ENCODE measurements around the gene SCG5. TPM values are rescaled to one million over a fixed set of nuclear protein-coding genes. Genes with fewer than 3 reads are reported as not detected.

Gene SCG5
- polyA plus RNA-seq, 1 of the 3 experiments (the other 2 are of a cell fraction) = 11.0 TPM

GRCh38 chr15:32730677-32731654 lies 89.5 kb downstream of the SCG5 start:
- Histone ChIP-seq H3K27ac (ENCODE audit: low read depth in 2 of 2, low read length in 1 of 2) (peak overlapping the region in 1 of 2 experiments; percentile 18; a peak in 1 of 4 replicates), H3K4me2 (no peak overlapping the region)

More at GRCh38 chr15:32730677-32731654, 89.5 kb downstream of the SCG5 start:
- peaks cover 9 to 79% of the 10 kb centered on the region in 2 experiments for H3K36me3 ChIP-seq (replicated peaks in 1 of 2; ENCODE audit: control insufficient read depth in 1 of 2, insufficient read depth in 2 of 2, low read length in 1 of 2)
- 85% methylated on average over 25 of the region's 27 CpGs for WGBS (ENCODE audit: low lambda C conversion rate)
- TF ChIP-seq TAF1 (IDR thresholded peaks at IDR 0.05; ENCODE audit: borderline replicate concordance, low read depth, low read length) (no peak), IRF3 (IDR thresholded peaks at IDR 0.05; ENCODE audit: low read depth, low read length) (no peak), PBX3 (IDR thresholded peaks at IDR 0.05) (no peak), POLR2AphosphoS5 (IDR thresholded peaks at IDR 0.05; ENCODE audit: low read depth, low read length) (no peak), SMC3 (IDR thresholded peaks at IDR 0.05; ENCODE audit: low read depth, low read length) (no peak), RFX5 (IDR thresholded peaks at IDR 0.05; ENCODE audit: low read length) (no peak), FOXM1 (IDR thresholded peaks at IDR 0.05; ENCODE audit: low read depth) (no peak), USF2 (IDR thresholded peaks at IDR 0.05; ENCODE audit: borderline replicate concordance, low read depth, low read length) (no peak), MEF2A (IDR thresholded peaks at IDR 0.05; ENCODE audit: borderline replicate concordance, low read depth) (no peak), YY1 (IDR thresholded peaks at IDR 0.05; ENCODE audit: low read depth) (no peak), ELF1 (IDR thresholded peaks at IDR 0.05) (no peak), RAD21 (IDR thresholded peaks at IDR 0.05; ENCODE audit: low read length) (no peak), TEAD4 (IDR thresholded peaks at IDR 0.05; ENCODE audit: borderline replicate concordance, insufficient read depth) (no peak), CTCF (IDR thresholded peaks at IDR 0.05) (no peak), NRF1 (IDR thresholded peaks at IDR 0.05; ENCODE audit: low read depth, low read length) (no peak), NFIC (IDR thresholded peaks at IDR 0.05; ENCODE audit: borderline replicate concordance) (no peak), CHD2 (IDR thresholded peaks at IDR 0.05; ENCODE audit: low read length, partially characterized antibody) (no peak), TCF12 (IDR thresholded peaks at IDR 0.05) (no peak), EP300 (IDR thresholded peaks at IDR 0.05; ENCODE audit: borderline replicate concordance in 1 of 2, low read depth in 1 of 2, low read length in 1 of 2) (no peak)
- TF ChIP-seq, protein P1, sequence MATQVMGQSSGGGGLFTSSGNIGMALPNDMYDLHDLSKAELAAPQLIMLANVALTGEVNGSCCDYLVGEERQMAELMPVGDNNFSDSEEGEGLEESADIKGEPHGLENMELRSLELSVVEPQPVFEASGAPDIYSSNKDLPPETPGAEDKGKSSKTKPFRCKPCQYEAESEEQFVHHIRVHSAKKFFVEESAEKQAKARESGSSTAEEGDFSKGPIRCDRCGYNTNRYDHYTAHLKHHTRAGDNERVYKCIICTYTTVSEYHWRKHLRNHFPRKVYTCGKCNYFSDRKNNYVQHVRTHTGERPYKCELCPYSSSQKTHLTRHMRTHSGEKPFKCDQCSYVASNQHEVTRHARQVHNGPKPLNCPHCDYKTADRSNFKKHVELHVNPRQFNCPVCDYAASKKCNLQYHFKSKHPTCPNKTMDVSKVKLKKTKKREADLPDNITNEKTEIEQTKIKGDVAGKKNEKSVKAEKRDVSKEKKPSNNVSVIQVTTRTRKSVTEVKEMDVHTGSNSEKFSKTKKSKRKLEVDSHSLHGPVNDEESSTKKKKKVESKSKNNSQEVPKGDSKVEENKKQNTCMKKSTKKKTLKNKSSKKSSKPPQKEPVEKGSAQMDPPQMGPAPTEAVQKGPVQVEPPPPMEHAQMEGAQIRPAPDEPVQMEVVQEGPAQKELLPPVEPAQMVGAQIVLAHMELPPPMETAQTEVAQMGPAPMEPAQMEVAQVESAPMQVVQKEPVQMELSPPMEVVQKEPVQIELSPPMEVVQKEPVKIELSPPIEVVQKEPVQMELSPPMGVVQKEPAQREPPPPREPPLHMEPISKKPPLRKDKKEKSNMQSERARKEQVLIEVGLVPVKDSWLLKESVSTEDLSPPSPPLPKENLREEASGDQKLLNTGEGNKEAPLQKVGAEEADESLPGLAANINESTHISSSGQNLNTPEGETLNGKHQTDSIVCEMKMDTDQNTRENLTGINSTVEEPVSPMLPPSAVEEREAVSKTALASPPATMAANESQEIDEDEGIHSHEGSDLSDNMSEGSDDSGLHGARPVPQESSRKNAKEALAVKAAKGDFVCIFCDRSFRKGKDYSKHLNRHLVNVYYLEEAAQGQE (IDR thresholded peaks at IDR 0.05; ENCODE audit: low read depth, low read length) = no peak
- H2AFZ ChIP-seq (ENCODE audit: low read depth) = no peak overlapping the region; the same call in 1 of the 2 replicates
- no peaks in the 10 kb centered on the region for H3K9me2 ChIP-seq
- H3K9ac ChIP-seq = no peak overlapping the region
- H3K4me1 ChIP-seq (ENCODE audit: control insufficient read depth in 1 of 2, insufficient read depth in 2 of 2, low read depth in 1 of 2, low read length in 1 of 2) = no peaks in the 10 kb centered on the region
- DNase-seq = no peak
- POLR2A ChIA-PET = no interaction called here
- H3F3A ChIP-seq (replicated peaks; ENCODE audit: insufficient read depth) = peaks cover 84% of the 10 kb centered on the region
- H3K27me3 ChIP-seq (ENCODE audit: insufficient read depth) = no peaks in the 10 kb centered on the region
- H3K9me3 ChIP-seq = no peaks in the 10 kb centered on the region
- no peak overlapping the region for H3K4me3 ChIP-seq (ENCODE audit: low read depth in 2 of 2, low read length in 1 of 2)
- H4K20me1 ChIP-seq (ENCODE audit: insufficient read depth) = peaks cover 9% of the 10 kb centered on the region; the same call in 1 of the 2 replicates
- CTCF ChIA-PET = no interaction called here
- peaks cover 62% of the 10 kb centered on the region for H3K79me2 ChIP-seq (ENCODE audit: insufficient read depth)

All from SK-N-SH (cell line).